Superior temporal gyrus (tissue), 1 donor: ENCODE measurements around the gene LRMDA.

ENCODE experiments used
- DNase-seq: peaks from one replicate; pipeline ENCODE4 v3.0.0-alpha.2; 2016; ENCODE audit errors: extremely low spot score

LRMDA gene

DNA sequence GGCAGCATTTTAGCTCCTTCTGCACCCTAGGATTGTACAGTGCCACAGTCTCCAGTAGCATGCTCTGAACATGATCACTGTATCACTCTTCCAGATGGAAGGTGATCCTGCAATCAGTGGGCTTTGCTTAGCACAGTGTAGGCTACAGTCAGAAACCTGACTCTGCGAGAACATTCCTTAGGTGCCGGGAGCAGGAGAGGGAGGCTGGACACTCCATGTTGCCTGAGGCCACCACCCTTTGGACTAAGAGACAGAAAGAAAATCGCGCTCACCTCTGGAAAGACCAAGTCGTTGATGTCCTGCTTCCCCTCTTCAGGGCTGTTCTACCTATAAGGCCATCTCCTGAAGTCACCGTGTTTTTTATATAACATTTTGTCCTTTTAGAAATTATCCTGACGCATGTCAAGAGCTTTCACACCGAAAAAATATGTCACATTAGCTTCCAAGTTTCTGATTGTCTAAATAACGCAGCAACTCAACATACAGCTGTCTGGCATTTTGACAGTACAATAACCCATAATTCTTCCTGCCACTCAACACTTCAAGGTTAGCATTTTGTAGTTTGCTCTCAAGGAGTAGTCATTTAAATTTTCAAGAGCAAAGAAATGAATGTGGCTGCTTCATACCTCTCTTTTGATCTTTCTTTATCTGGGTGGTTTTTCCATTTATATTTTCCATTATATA is 563.1 kb downstream of the LRMDA start:
- DNase-seq = no peak

DNA sequence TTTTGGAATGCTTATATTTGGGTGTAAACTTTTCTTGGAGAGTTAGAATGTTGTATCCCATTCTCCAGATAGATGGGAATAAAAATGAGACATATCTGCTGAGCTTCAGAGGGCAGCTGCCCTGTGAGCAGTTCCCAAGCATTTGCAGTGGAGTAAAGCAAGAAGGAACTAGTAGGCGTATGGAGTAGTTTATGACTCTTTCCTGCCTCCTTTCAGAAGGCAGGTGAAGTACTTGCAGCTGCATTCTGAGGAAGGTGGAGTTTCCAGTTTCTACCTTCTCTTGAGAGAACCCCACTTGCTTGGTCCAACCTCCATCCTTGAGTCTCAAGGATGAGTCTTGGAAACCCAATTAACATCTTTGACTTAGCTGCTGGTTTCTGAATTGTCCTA is 563.6 kb downstream of the LRMDA start:
- no peak for DNase-seq

GRCh38 chr10:75995720-75996119 is 564.3 kb downstream of the LRMDA start:
- no peak for DNase-seq

DNA sequence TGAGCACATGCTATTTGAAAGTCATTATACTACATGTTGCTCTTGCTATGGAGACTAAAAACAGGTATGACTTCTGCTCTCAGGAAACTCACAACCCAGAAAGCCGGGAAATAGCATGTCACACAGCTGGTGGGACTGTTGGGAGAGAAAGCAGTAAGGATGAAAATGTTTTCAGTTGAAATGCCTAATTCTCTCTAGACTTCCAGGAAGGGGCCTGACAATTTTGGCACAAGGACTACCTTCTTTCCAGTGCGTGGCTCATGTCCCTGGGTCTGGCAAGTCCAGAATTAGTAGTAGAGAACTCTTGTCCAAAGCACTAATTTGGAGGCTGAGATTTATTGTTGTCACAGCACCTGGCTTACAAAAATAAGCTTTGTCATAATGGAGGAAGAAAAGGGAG is 567.6 kb downstream of the LRMDA start:
- no peak for DNase-seq

DNA sequence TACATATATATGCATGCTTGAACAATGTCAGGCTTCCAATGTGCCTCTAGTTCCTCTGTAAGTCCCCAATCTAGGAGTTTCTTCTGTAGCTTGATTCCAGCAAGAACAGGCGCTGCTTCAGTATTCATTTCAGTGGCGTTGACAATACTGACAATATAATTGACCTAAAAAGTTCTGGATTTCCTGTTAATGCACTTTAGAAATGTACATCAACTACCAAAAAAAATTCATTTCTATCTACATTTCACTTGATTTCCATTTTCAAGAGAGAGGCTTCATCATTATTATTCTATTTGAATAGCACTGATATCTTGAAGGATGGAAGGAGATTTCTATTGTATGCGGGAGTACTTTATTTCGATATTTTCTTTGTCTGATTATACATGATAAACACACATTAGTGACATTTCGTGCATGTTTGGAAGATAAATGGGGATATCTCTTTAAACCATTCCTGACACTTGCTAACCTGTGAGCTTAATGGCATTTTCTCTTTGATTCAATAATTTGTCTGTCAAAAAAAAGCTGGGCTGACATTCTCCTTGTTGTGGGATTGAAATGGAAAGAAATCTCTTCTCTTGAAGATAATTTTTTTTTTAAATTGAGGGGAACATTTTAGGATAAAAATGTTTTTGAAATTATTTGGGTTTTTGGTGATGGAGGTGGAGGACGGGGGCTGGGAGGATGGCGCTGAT is 568.2 kb downstream of the LRMDA start:
- no peak for DNase-seq

- no peak for DNase-seq
Measured at GRCh38 chr10:76000550-76000949, 569.1 kb downstream of the LRMDA start.

DNA sequence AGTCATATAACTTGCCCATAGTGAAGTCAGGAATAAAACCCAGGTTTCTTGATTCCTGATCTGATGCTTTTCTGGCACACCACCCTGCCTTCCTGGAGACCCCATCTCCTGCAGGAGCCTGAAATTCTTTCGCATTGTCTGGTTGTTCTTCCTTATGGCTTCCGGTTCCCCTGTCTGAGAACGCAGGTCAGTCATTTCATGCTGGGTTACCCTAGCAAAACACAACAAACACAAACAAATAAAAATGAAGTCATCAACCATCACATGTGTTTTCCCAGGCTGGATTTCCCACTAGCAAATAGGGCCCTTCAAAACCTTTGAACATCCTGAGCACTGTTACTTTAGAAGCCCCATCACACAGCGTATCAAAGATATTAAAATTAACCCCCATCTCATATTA is 569.6 kb downstream of the LRMDA start:
- no peak for DNase-seq

DNA sequence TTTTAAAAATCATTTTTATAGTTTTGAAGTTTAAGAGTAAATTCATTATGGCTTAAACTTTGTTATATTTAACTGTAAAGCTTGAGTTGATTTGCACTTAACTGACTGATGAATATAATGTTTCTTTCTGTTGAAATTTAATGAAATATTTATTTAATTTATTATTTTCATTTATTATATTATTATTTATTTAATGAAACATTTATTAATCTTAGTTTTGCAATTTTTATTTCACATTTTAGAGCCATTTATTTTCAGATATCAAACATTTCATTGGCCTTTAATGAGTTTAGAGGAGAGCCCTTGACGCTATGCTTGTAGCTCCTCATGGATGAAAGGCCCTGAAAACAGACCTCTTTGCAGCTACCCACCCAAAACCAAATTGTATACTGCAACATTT is 570.0 kb downstream of the LRMDA start:
- no peak for DNase-seq

- no peak for DNase-seq
Measured at GRCh38 chr10:76002262-76002854, 570.9 kb downstream of the LRMDA start.

DNA sequence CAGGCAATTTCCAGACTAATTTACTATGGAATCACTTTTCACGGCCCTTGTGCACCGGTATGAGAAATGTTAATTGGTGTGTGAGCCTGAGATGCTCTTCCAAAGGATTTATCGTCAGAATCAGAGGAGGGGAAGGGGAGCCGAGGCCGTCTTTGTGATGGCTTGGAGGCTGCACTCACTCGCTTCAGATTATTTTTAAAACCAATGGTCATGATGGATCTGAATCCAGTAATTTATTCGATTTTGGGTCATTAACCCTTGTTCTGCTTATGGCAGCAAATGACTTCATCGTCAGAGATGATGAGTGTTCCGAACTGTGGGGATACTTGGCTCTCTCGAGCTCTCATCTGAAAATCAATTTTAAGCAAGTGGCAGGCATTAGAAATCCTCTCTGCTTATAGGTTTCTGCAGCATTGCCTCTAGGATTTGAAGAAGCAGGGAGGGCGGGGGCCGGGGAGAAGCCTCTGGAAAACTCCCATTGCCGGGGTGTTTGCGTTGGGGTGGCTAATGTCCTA is 576.3 kb downstream of the LRMDA start:
- DNase-seq = no peak

DNA sequence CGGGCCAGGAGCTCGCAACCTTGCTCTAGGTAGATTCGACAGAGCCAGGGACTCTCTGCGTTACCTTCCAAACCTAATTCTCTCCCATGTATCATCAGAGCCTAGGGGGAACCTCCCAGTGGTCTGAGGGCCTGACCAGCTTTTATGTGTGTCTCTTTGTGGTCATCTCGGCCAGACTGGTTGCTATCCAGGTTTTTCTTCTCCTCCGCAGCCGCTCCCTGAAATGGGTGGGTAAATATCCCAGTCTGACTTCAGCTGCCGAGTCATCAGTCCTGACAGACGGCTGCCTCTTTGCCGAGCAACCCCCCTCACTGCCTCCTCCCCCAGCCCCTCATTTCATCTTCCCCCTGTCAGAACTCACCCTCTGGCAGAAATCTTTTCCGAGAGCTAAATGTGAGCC is 578.1 kb downstream of the LRMDA start:
- no peak for DNase-seq

GRCh38 chr10:76010703-76011102 is 579.3 kb downstream of the LRMDA start:
- DNase-seq = no peak

DNA sequence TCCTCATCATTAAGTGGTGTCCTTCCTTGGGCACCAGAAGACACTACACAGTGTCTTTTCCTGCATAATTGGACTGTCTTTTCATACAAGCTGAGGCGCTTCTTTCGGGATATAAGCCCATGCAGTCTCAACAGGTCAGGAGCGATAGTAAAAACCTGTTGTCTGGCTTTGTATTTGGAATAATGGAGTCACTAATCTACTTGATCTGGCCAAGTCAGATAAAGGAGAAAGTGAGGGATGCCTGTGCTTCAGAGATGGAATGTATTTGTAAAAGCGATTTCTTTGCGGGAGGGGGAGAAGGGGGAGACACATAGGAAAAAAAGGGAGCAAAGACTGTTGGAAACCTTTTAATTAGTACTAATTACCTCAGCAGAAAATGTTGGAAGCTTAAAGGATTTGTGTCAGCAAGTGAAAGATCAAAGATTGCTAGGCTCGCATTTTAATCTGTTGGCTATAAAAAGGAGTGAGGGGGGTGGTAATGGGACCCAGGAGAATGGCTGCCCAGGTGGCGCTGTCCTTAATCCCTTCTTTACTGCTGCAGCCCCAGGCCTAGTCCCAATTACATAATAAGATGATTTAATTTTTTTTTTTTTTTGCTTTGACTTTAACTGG is 581.4 kb downstream of the LRMDA start:
- DNase-seq = no peak

DNA sequence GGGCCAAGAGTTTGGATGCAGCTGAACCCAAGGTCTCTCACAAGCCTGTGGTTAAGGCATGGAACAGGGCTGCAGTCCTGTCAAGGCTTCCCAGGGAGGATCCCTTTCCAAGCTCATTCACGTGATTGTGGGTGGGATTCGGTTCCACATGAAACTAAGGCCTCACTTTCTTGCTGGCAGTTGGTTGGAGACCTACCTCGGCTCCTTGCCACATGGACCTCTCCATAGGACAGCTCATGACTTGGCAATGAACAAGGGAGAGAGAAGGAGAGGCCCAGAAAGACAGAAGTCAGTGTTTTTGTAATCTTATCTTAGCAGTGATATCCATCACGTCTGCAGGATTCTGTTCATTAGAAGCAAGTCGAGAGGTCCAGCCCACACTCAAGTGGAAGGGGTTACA is 583.8 kb downstream of the LRMDA start:
- DNase-seq = no peak

DNA sequence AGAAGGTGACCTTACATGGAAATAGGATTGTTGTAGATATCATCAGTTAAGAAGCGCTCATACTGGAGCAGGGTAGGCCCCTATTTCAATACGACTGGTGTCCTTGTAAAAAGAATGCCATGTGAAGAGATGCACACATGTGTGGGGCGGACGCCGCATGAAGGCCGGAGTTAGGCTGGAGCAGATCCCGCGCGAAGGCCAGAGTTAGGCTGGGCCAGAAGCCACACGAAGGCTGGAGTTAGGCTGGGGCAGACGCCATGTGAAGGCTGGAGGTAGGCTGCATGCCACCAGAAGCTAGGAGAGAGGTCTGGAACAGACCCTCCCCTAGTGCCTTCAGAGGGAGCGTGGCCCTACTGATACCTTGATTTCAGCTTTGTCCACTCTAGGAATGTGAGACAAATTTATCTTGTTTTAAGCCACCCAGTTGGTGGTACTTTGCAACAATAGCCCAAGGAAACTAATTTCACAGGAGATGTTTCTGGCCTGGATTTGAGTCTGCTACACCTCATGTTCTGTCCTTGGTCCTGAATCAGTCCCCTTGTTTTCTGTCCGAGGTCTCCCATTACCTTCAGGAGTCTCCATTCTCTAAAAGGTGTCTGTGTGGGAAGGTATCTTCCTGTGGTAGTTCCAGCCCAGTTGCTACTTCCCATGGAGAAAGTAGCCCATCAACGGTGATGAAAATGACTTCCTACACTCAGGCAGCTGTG is 585.8 kb downstream of the LRMDA start:
- DNase-seq = no peak

DNA sequence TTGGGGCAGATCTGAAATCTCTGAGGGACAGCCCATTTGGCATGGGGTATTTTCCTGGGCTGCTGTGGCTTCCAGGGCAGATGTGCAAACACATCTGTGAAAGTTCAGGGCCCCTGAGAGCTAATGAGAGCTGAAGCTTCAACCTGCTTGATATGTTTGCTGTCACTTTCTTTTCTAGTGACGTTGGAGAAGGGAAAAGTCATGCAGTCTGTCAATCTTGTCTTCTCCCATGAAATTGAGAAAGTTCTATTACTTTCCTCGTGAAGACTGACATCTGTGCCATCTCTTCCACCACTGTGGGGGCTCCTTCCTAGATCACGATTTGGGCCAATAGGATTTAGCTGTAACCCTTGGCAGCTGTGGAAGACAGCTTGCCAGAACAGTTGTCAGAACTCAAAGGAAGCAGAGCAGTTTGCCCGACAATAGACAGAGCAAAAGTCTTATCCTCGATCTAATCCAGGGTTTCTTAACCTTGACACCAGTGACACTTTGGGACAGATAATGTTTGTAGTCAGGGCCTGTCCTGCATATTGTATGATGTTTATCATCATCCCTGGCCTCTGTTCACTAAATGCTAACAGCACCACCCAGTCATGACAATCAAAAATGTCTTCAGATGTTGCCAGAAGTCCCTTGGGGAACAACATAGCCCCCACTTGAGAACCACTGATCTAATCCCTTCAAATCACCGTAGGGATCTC is 586.5 kb downstream of the LRMDA start:
- DNase-seq = no peak

DNA sequence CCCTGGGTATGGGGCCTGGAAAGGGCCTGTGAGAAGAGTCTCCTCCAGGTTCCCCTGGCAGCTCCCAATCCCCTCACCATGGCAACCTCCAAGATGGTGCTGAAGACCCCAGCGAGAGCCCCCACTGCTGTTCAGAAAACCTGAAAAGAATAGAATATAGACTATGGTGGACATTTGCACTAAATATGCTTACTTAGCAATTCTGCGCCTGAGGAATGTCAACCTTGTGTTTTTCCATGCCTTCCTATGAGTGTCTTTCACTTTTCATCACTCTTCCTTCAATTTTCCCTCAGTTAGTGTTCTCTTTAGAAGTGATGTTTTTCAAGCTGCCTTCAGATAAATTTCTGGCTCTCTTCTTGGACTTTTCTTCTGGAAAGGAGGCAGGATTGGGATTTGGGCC is 589.2 kb downstream of the LRMDA start:
- DNase-seq = no peak

DNA sequence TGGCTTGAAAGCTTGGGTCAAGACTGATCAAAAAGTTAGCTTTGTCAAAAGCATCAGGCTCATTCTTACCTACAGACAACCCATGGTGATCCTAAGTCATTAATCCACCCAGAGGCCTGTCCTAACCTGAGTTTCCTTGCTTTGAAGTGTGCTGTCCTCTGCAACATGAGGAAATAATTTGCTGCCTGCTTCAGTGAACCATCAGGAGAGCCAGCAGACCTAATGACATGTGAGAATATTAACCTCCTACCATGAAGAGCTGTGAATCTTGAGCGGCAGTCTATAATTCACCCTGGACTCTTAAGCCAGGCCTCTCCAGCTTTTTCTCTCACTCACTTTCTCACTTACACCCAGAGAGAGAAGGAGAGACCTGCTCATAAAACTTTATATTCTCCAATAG is 590.0 kb downstream of the LRMDA start:
- no peak for DNase-seq

DNA sequence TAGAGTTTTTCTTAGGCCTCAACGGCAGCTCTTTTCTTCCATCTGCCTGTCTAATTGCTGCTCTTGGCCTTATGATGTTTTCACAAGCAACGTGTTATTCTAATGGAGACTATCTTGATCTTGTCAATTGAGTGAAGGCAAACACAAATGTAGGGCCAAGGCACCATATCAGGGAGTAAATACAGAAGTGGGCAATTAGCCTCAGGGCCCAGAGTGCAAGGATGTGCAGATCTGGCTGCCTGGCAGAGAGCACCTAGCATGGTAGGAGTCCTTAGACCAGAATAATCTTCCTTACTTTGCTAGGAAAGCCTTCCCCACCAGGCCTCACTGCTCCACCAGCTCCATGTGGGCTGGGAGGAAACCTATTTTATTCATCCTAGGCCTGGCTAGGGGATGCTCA is 590.9 kb downstream of the LRMDA start:
- DNase-seq = no peak

GRCh38 chr10:76023007-76023406 is 591.6 kb downstream of the LRMDA start:
- DNase-seq = no peak

- no peak for DNase-seq
Measured at GRCh38 chr10:76024460-76025123, 593.2 kb downstream of the LRMDA start.
